Stimulated activated CD4-positive, alpha-beta T cell treated with anti-CD3 and anti-CD28 coated beads, Interleukin-4, amount 100 ng/mL, for 48 hours (primary cell): ENCODE data around the gene CHRNA5.
A peak's percentile ranks its signal among the peaks of the same experiment; 100 is the strongest.
"Not testable (repeated sequence)": the region's sequence is repeated elsewhere in the genome, so short reads cannot be mapped to it uniquely, and the experiment has no call there.

Source experiments
- DNase-seq, 2 donors: peaks; one replicate each; pipeline ENCODE4 v3.0.0-alpha.2; 2020; ENCODE audit warnings: low read depth in 2 of 2

The CHRNA5 gene

DNA sequence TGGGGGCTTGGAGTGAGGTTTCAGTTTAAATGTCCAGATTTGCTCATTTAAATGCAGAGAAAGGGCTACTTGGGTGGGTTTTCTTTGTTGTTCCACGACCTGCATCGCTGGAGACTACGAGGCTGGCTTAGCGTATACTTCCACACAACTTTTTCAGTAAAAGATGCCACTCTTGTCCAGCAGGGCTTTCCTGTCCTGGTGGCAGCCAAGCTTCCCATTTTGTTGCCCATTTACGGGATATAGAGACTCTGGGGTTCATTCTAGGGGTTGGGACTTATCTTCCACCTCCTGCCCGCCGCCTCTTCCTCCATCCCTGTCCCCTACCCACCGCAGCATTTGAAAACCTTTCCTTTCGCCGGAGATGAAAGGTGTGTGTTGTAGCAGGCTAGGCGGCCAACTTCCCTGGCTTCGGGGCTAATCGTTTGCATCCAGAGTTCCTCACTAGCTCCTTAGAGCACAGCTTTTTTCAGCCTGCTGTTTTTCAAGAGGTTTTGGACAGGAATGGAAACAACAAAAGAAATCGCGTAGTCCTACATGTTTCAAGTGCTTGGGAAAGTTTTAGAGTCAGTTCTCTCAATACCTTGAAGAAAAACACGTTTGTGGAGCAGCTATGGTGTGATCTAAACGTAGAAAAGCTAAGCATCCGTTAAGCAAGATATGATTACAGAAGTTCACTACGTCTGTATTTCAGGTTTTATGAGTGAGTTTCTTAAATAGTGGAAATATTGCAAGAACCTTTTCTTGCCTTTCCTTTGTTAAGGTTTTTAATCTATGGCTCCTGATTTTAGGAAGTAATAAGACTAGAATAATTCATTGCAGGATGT, 843 bp downstream of the CHRNA5 start:
- no peak for DNase-seq

- DNase-seq: no peak
Observed at GRCh38 chr15:78567531-78567930, 2.2 kb downstream of the CHRNA5 start.

DNA sequence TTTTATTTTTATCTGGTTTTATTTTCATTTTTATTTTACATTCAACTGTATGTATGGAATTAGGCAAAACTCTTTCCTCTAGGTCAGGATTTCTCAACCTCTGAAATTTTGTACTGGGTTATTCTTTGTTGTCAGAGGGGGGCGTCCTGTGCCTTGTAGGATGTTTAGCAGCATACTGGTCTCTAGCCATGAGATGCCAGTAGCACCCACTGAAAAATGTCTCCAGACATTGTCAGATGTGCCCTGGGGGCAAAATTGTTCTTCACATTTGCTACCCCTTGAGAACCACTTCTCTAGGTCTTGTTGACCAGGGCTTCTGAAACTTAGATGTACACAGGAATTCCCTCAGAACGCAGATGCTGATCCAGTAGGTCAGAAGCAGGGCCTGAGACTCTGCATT, 5.4 kb downstream of the CHRNA5 start:
- DNase-seq: no peak

DNA sequence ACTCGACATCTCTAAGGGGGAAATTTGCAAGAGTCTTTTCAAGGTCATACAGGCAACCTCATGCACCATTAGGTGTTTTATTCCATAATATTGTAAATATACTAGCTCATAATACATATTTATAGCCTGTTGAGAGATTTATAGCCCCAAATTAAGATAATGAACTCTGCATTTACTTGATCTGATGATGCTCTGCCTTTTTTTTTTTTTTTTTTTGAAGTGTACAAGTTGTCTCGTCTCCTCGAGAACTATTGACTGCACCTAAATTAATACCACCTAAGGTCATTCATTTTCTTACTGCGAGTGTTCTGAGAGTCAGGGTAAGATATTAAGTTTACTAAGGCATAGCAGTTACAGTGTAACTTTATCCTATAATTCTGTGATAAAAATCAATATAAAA, 6.1 kb downstream of the CHRNA5 start:
- DNase-seq: no peak

- DNase-seq: no peak
Observed at GRCh38 chr15:78573416-78573815, 8.1 kb downstream of the CHRNA5 start.

GRCh38 chr15:78574944-78575343, 9.6 kb downstream of the CHRNA5 start:
- no peak for DNase-seq

- DNase-seq: no peak
Observed at GRCh38 chr15:78597583-78597982, 32.3 kb downstream of the CHRNA5 start.

GRCh38 chr15:78598348-78598747, 33.0 kb downstream of the CHRNA5 start:
- no peak for DNase-seq

DNA sequence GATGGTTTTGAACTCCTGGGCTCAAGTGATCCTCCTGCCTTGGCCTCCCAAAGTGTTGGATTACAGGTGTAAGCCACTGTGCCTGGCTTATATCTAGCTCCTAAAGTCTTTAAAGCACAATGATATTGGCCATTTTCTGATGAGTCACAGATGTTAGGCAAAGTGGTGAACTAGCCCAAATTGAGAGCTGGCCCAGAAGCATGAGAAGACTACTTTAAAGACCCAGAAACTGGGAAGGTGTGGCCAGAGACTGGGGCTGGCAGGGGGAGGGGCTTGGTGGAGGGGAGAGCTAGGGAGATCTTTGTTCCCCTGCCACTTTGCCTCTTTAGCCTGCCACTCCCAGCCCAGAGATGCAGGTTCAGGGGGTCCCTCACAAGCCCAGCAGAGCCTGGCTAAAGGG, 33.9 kb downstream of the CHRNA5 start:
- DNase-seq: no peak

GRCh38 chr15:78603467-78603866, 38.1 kb downstream of the CHRNA5 start:
- DNase-seq: no peak

DNA sequence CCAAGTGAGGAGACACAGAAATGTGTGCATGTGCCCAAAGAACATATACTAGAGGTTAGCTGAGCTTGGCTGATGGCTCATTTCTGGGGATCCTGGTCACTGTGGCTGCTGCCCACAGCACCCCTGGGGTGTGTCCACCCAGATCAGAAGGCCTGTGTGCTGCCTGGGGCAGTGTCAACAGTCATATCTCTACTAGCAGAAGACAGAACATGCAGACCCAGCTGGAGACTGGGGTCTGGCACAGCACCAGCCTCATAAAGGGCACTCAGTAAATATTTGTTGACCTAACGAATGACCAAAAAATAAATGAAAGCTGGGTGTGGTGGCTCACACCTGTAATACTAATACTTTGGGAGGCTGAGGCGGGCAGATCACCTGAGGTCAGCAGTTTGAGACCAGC, 39.1 kb downstream of the CHRNA5 start:
- DNase-seq: no peak

DNA sequence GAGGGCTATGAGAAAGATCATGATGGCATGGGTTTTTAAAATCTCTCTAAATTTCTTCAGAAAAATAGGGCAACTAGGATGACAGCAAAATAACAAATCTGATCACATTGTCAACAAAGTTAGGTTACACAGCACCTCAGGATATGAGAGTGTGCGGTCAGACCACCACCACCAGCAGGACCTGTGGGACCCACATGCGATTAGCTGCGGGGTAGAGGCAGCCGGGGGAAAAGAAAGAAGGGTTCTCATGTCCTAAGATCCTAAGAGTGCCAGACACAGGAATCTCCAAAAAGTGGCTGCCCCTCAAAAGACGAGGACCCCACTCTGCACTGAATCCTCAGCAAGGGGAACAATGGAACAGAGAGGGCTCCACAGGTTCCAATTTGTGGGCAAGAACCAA, 39.9 kb downstream of the CHRNA5 start:
- DNase-seq: no peak

GRCh38 chr15:78605680-78606079, 40.4 kb downstream of the CHRNA5 start:
- no peak for DNase-seq

DNA sequence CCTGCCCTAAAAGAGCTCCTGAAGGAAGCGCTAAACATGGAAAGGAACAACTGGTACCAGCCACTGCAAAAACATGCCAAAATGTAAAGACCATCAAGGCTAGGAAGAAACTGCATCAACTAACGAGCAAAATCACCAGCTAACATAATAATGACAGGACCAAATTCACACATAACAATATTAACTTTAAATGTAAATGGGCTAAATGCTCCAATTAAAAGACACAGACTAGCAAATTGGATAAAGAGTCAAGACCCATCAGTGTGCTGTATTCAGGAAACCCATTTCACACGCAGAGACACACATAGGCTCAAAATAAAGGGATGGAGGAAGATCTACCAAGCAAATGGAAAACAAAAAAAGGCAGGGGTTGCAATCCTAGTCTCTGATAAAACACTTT, 44.2 kb downstream of the CHRNA5 start:
- DNase-seq: not testable (repeated sequence)

- DNase-seq: no peak
Observed at GRCh38 chr15:78614021-78614420, 48.7 kb downstream of the CHRNA5 start.

- no peak for DNase-seq
Observed at GRCh38 chr15:78615151-78615589, 49.9 kb downstream of the CHRNA5 start.

GRCh38 chr15:78616506-78616905, 51.2 kb downstream of the CHRNA5 start:
- no peak for DNase-seq

- DNase-seq: no peak
Observed at GRCh38 chr15:78617076-78617475, 51.8 kb downstream of the CHRNA5 start.

GRCh38 chr15:78617516-78617915, 52.2 kb downstream of the CHRNA5 start:
- no peak for DNase-seq

DNA sequence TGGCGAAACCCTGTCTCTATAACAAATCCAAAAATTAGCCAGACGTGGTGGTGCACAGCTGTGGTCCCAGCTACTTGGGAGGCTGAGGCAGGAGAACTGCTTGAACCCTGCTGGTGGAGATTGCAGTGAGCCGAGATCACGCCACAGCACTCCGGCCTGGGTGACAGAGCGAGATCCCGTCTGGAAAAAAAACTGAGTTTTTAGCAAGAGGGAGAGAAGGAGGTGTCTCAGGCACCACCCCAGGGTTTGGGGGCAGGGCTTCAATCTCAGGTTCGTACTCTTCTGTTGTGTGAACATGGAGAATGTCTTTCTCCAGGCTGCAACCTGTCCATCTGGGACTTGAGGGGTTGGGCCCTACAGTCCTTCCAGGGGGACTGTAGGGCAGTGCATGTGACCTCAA, 52.7 kb downstream of the CHRNA5 start:
- DNase-seq: no peak

DNA sequence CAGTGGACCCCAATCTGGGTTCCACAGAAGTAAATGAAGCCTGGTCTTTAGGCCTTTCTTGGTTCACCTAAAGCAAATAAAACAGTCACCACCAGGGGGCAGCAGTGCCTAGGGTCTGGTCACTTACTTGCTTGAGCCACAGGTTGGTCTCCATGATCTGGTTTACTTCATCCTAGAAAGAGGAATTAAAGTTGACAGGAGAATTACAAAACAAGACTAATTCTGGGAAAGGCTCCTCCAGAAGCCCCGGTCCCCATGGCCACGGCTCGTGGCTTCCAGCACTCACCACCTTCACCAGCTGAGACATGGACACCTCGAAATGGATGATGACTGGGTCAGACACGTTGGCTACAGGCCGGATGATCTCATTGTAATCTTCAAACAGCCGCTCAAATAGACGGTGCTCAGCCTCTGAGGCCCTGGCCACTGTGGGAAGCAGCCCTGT, 53.2 kb downstream of the CHRNA5 start:
- DNase-seq: peak; percentile 80 to 91

- DNase-seq: no peak
Observed at GRCh38 chr15:78619022-78619950, 54.0 kb downstream of the CHRNA5 start.
